ACC112 (cell line): ENCODE data around the gene RRM1.
A peak's percentile ranks its signal among the peaks of the same experiment; 100 is the strongest.

Experiments
- H2AFZ ChIP-seq: fragments of 200-600 bp; sonication (generic); one replicate; pipeline ENCODE4 v1.6.0; 2017; ENCODE audit warnings: antibody characterized with exemption, low read length; ENCODE audit not compliant: unreplicated experiment
- H3K27ac ChIP-seq: fragments of 200-600 bp; sonication (generic); 2 replicates; pipeline ENCODE4 v1.5.1; 2014; ENCODE audit warnings: low read depth, mild to moderate bottlenecking, antibody characterized with exemption, low read length, moderate library complexity
- H3K27me3 ChIP-seq: fragments of 200-600 bp; sonication (generic); 2 replicates; pipeline ENCODE4 v1.6.1; 2014; ENCODE audit warnings: mild to moderate bottlenecking, antibody characterized with exemption, low read length, moderate library complexity, mixed read lengths; ENCODE audit not compliant: insufficient read depth
- H3K36me3 ChIP-seq: fragments of 200-600 bp; sonication (generic); 2 replicates; pipeline ENCODE4 v1.6.1; 2016; ENCODE audit warnings: mild to moderate bottlenecking, antibody characterized with exemption, low read length, moderate library complexity, mixed read lengths; ENCODE audit not compliant: insufficient read depth
- H3K4me1 ChIP-seq: fragments of 200-600 bp; sonication (generic); one replicate; pipeline ENCODE4 v1.6.1; 2016; ENCODE audit warnings: low read length, mixed read lengths; ENCODE audit not compliant: insufficient read depth, unreplicated experiment, control insufficient read depth
- H3K4me3 ChIP-seq: fragments of 200-600 bp; sonication (generic); 2 replicates; pipeline ENCODE4 v1.5.1; 2014; ENCODE audit warnings: mild to moderate bottlenecking, low read depth, low read length
- H3K79me2 ChIP-seq: fragments of 200-600 bp; sonication (generic); one replicate; pipeline ENCODE4 v1.6.0; 2016; ENCODE audit warnings: low read length; ENCODE audit not compliant: control insufficient read depth, unreplicated experiment, insufficient read depth

Gene RRM1

GRCh38 chr11:4083198-4083597 lies 11.4 kb upstream of the RRM1 start:
- Histone ChIP-seq H3K36me3 (no peaks in the 10 kb centered on the region), H3K79me2 (no peaks in the 10 kb centered on the region), H3K4me3 (no peak overlapping the region), H3K4me1 (no peaks in the 10 kb centered on the region), H3K27me3 (no peaks in the 10 kb centered on the region), H2AFZ (no peak overlapping the region), H3K27ac (no peak overlapping the region)

GRCh38 chr11:4084406-4085125 lies 10.0 kb upstream of the RRM1 start:
- H3K4me1 ChIP-seq: no peaks in the 10 kb centered on the region
- no peak overlapping the region for H3K27ac ChIP-seq
- H3K79me2 ChIP-seq: no peaks in the 10 kb centered on the region
- H3K4me3 ChIP-seq: no peak overlapping the region
- H3K27me3 ChIP-seq: no peaks in the 10 kb centered on the region
- H3K36me3 ChIP-seq: no peaks in the 10 kb centered on the region
- no peak overlapping the region for H2AFZ ChIP-seq

- H3K4me1 ChIP-seq: no peaks in the 10 kb centered on the region
- H3K79me2 ChIP-seq: no peaks in the 10 kb centered on the region
- H3K27me3 ChIP-seq: no peaks in the 10 kb centered on the region
- no peaks in the 10 kb centered on the region for H3K36me3 ChIP-seq
- H3K27ac ChIP-seq: no peak overlapping the region
- H2AFZ ChIP-seq: no peak overlapping the region
- no peak overlapping the region for H3K4me3 ChIP-seq
Observed at GRCh38 chr11:4085575-4085974, 9.0 kb upstream of the RRM1 start.

GRCh38 chr11:4086575-4087353 lies 7.8 kb upstream of the RRM1 start:
- Histone ChIP-seq H3K27me3 (no peaks in the 10 kb centered on the region), H3K27ac (no peak overlapping the region), H3K4me1 (no peaks in the 10 kb centered on the region), H3K36me3 (no peaks in the 10 kb centered on the region), H3K4me3 (no peak overlapping the region), H3K79me2 (no peaks in the 10 kb centered on the region), H2AFZ (no peak overlapping the region)

- H3K27ac ChIP-seq: no peak overlapping the region
- no peak overlapping the region for H2AFZ ChIP-seq
- no peaks in the 10 kb centered on the region for H3K27me3 ChIP-seq
- H3K79me2 ChIP-seq: no peaks in the 10 kb centered on the region
- H3K4me1 ChIP-seq: no peaks in the 10 kb centered on the region
- no peak overlapping the region for H3K4me3 ChIP-seq
- no peaks in the 10 kb centered on the region for H3K36me3 ChIP-seq
Observed at GRCh38 chr11:4087551-4087950, 7.0 kb upstream of the RRM1 start.

GRCh38 chr11:4090258-4090657 lies 4.3 kb upstream of the RRM1 start:
- H2AFZ ChIP-seq: no peak overlapping the region
- H3K4me3 ChIP-seq: no peak overlapping the region
- no peaks in the 10 kb centered on the region for H3K36me3 ChIP-seq

GRCh38 chr11:4092026-4092425 lies 2.6 kb upstream of the RRM1 start:
- H3K27ac ChIP-seq: no peak overlapping the region
- no peak overlapping the region for H3K4me3 ChIP-seq
- peaks cover 16% of the 10 kb centered on the region for H3K4me1 ChIP-seq
- no peaks in the 10 kb centered on the region for H3K27me3 ChIP-seq
- H3K36me3 ChIP-seq: peaks cover 5% of the 10 kb centered on the region; the same call in 1 of the 2 replicates
- no peak overlapping the region for H2AFZ ChIP-seq
- H3K79me2 ChIP-seq: peaks cover 21% of the 10 kb centered on the region

More at GRCh38 chr11:4090258-4090657, 4.3 kb upstream of the RRM1 start:
- Histone ChIP-seq H3K79me2 (peaks cover 3% of the 10 kb centered on the region), H3K4me1 (peaks cover 6% of the 10 kb centered on the region), H3K27me3 (no peaks in the 10 kb centered on the region), H3K27ac (no peak overlapping the region)

- H3K27ac ChIP-seq: peak overlapping the region; percentile 95
- peak overlapping the region; percentile 83 for H3K4me3 ChIP-seq
- peak overlapping the region; percentile 71 for H2AFZ ChIP-seq
- H3K4me1 ChIP-seq: peaks cover 22% of the 10 kb centered on the region
- H3K36me3 ChIP-seq: peaks cover 5% of the 10 kb centered on the region; the same call in 1 of the 2 replicates
- H3K79me2 ChIP-seq: peaks cover 37% of the 10 kb centered on the region
- no peaks in the 10 kb centered on the region for H3K27me3 ChIP-seq
Observed at GRCh38 chr11:4093519-4094347, 866 bp upstream of the RRM1 start.

GRCh38 chr11:4095509-4096230 lies 1.1 kb downstream of the RRM1 start:
- Histone ChIP-seq H3K27ac (peak overlapping the region; percentile 95), H3K4me3 (peak overlapping the region; percentile 83), H3K36me3 (peaks cover 10% of the 10 kb centered on the region; the same call in 1 of the 2 replicates), H3K79me2 (peaks cover 55% of the 10 kb centered on the region), H3K27me3 (no peaks in the 10 kb centered on the region), H3K4me1 (peaks cover 22% of the 10 kb centered on the region), H2AFZ (no peak overlapping the region)
